SK-N-SH (cell line): Measurements from ENCODE around the gene YY1. TPM values are rescaled to one million over a fixed set of nuclear protein-coding genes. Genes with fewer than 3 reads are reported as not detected.

Experiments
- CTCF ChIA-PET: fragments of 300-600, 350-600 bp; formaldehyde crosslinking; extraction: SDS; loops from one replicate; lab custom pipeline; 2021; lab: Yijun Ruan, JAX
- POLR2A ChIA-PET: fragments of 350-600 bp; sonication (Branson Sonifier 250); formaldehyde crosslinking; extraction: SDS; loops from one replicate; lab custom pipeline; 2020; ENCODE audit warnings: antibody characterized with exemption, inconsistent platforms; lab: Yijun Ruan, JAX
- DNase-seq: peaks from one replicate; pipeline ENCODE4 v3.0.0; 2012
- H2AFZ ChIP-seq: fragments of 200-600 bp; sonication (generic); 2 replicates; pipeline ENCODE4 v1.8.1; 2016; ENCODE audit warnings: antibody characterized with exemption, mild to moderate bottlenecking, low read depth
- H3F3A ChIP-seq: fragments of 200-600 bp; sonication (generic); replicated peaks from 2 replicates; pipeline ENCODE3; 2016; ENCODE audit warnings: antibody characterized with exemption, mild to moderate bottlenecking; ENCODE audit not compliant: insufficient read depth
- H3K27ac ChIP-seq, 2 experiments: fragments of 200-500 bp in 1 of 2; fragments of 200-600 bp in 1 of 2; sonication (Bioruptor generic) in 1 of 2; sonication (generic), shearing (Covaris generic) in 1 of 2; 2 replicates each; pipeline versions ENCODE4 v1.5.1 to v1.6.1; 2014 to 2016; ENCODE audit warnings: low read depth in 2 of 2, inconsistent platforms in 1 of 2, low read length in 1 of 2, mild to moderate bottlenecking in 1 of 2, mixed read lengths in 1 of 2
- H3K27me3 ChIP-seq: fragments of 200-600 bp; sonication (generic), shearing (Covaris generic); 2 replicates; pipeline ENCODE4 v1.6.1; 2016; ENCODE audit warnings: mixed run types; ENCODE audit not compliant: insufficient read depth
- H3K36me3 ChIP-seq, 2 experiments: fragments of 200-500 bp in 1 of 2; fragments of 200-600 bp in 1 of 2; sonication (Bioruptor generic) in 1 of 2; sonication (generic) in 1 of 2; replicated peaks in 1 of 2; 2 replicates each; pipeline versions ENCODE3 to v1.5.1; 2014 to 2016; ENCODE audit warnings: low read length in 1 of 2, mild to moderate bottlenecking in 1 of 2; ENCODE audit not compliant: insufficient read depth in 2 of 2, control insufficient read depth in 1 of 2
- H3K4me1 ChIP-seq, 2 experiments: fragments of 200-500 bp in 1 of 2; fragments of 200-600 bp in 1 of 2; sonication (Bioruptor generic) in 1 of 2; sonication (generic), shearing (Covaris generic) in 1 of 2; 2 replicates each; pipeline versions ENCODE4 v1.5.1 to v1.6.1; 2014 to 2016; ENCODE audit warnings: low read depth in 1 of 2, low read length in 1 of 2, mixed run types in 1 of 2; ENCODE audit not compliant: insufficient read depth in 2 of 2, control insufficient read depth in 1 of 2
- H3K4me2 ChIP-seq: fragments of 200-600 bp; sonication (generic), shearing (Covaris generic); 2 replicates; pipeline ENCODE4 v1.6.1; 2017; ENCODE audit warnings: mixed run types
- H3K4me3 ChIP-seq, 2 experiments: fragments of 200-500 bp in 1 of 2; fragments of 200-600 bp in 1 of 2; sonication (Bioruptor generic) in 1 of 2; sonication (generic), shearing (Covaris generic) in 1 of 2; 2 replicates each; pipeline versions ENCODE4 v1.5.1 to v1.8.1; 2014 to 2016; ENCODE audit warnings: low read depth in 2 of 2, inconsistent platforms in 1 of 2, low read length in 1 of 2, mild to moderate bottlenecking in 1 of 2, mixed read lengths in 1 of 2, moderate library complexity in 1 of 2
- H3K79me2 ChIP-seq: fragments of 200-600 bp; sonication (generic); 2 replicates; pipeline ENCODE4 v1.8.1; 2017; ENCODE audit warnings: mild to moderate bottlenecking; ENCODE audit not compliant: insufficient read depth
- H3K9ac ChIP-seq: fragments of 200-600 bp; sonication (generic); 2 replicates; pipeline ENCODE4 v1.6.1; 2017; ENCODE audit warnings: mixed run types
- H3K9me2 ChIP-seq: fragments of 200-600 bp; sonication (generic); 2 replicates; pipeline ENCODE4 v1.6.1; 2017; ENCODE audit warnings: mixed run types
- H3K9me3 ChIP-seq: fragments of 200-600 bp; sonication (generic); 2 replicates; pipeline ENCODE4 v1.6.1; 2017; ENCODE audit warnings: mixed run types, mild to moderate bottlenecking, moderate library complexity
- H4K20me1 ChIP-seq: fragments of 200-600 bp; sonication (generic); 2 replicates; pipeline ENCODE4 v1.6.1; 2017; ENCODE audit warnings: mild to moderate bottlenecking, mixed run types; ENCODE audit not compliant: insufficient read depth
- TAF1 ChIP-seq: IDR thresholded peaks from 2 replicates; pipeline ENCODE4 v1.6.1; 2012; ENCODE audit warnings: low read depth, mild to moderate bottlenecking, low read length, moderate library complexity, borderline replicate concordance
- USF2 ChIP-seq: fragments of 150-350 bp; IDR thresholded peaks from 2 replicates; pipeline ENCODE4 v1.6.1; 2017; ENCODE audit warnings: antibody characterized with exemption, low read length, low read depth, borderline replicate concordance
- YY1 ChIP-seq: IDR thresholded peaks from 2 replicates; pipeline ENCODE4 v1.4.0; 2012; ENCODE audit warnings: low read depth, mild to moderate bottlenecking
- WGBS: methylation state at CpG from one replicate; pipeline ENCODE4 v1.1.6; 2017; ENCODE audit warnings: low lambda C conversion rate; 5-methylcytosine and 5-hydroxymethylcytosine counted together
- polyA plus RNA-seq, 3 experiments: library from polyadenylated mRNA; depleted of rRNA; stranded (reverse); fragments of >200 nt; gene quantifications; 2 replicates each; pipeline ENCODE4 v1.2.3, GENCODE V29; 2012
- small RNA-seq, 7 experiments: library from RNA; depleted of rRNA; stranded (forward); fragments of <200 nt; gene quantifications; one replicate each; pipeline ENCODE3, GENCODE V24; 2012
- TF ChIP-seq, protein P1 (sequence below): IDR thresholded peaks from 2 replicates; pipeline ENCODE4 v1.6.1; 2012; ENCODE audit warnings: mild to moderate bottlenecking, low read depth, low read length, moderate library complexity

The YY1 gene
- polyA plus RNA-seq, 1 of the 3 experiments (the other 2 are of a cell fraction) = 18.1 TPM

- no peaks in the 10 kb centered on the region for H3K79me2 ChIP-seq
- H3F3A ChIP-seq = no peaks in the 10 kb centered on the region
- no peaks in the 10 kb centered on the region; a peak in 1 of 4 replicates for H3K4me1 ChIP-seq
- H2AFZ ChIP-seq = no peak overlapping the region
- no peak overlapping the region for H3K4me2 ChIP-seq
- peaks cover 6 to 7% of the 10 kb centered on the region in 2 experiments for H3K36me3 ChIP-seq
- ChIA-PET CTCF (interaction anchor here (0.6 to 1.3 kb wide), 2 partner anchors 47 to 84 kb away, joined by 3 read pairs; no protein-coding TSS in a partner anchor), POLR2A (interaction anchor here (0.6 kb wide), 1 partner anchor 80 kb away, joined by 3 read pairs; no protein-coding TSS in a partner anchor)
- H3K9me2 ChIP-seq = no peaks in the 10 kb centered on the region
- H3K27ac ChIP-seq = no peak overlapping the region
- no peak for DNase-seq
- TF ChIP-seq, protein P1, sequence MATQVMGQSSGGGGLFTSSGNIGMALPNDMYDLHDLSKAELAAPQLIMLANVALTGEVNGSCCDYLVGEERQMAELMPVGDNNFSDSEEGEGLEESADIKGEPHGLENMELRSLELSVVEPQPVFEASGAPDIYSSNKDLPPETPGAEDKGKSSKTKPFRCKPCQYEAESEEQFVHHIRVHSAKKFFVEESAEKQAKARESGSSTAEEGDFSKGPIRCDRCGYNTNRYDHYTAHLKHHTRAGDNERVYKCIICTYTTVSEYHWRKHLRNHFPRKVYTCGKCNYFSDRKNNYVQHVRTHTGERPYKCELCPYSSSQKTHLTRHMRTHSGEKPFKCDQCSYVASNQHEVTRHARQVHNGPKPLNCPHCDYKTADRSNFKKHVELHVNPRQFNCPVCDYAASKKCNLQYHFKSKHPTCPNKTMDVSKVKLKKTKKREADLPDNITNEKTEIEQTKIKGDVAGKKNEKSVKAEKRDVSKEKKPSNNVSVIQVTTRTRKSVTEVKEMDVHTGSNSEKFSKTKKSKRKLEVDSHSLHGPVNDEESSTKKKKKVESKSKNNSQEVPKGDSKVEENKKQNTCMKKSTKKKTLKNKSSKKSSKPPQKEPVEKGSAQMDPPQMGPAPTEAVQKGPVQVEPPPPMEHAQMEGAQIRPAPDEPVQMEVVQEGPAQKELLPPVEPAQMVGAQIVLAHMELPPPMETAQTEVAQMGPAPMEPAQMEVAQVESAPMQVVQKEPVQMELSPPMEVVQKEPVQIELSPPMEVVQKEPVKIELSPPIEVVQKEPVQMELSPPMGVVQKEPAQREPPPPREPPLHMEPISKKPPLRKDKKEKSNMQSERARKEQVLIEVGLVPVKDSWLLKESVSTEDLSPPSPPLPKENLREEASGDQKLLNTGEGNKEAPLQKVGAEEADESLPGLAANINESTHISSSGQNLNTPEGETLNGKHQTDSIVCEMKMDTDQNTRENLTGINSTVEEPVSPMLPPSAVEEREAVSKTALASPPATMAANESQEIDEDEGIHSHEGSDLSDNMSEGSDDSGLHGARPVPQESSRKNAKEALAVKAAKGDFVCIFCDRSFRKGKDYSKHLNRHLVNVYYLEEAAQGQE = no peak
- H3K27me3 ChIP-seq = no peaks in the 10 kb centered on the region
- H3K9ac ChIP-seq = no peak overlapping the region
- 77% methylated on average over 4 of the region's 13 CpGs for WGBS
- no peaks in the 10 kb centered on the region for H4K20me1 ChIP-seq
- H3K9me3 ChIP-seq = no peaks in the 10 kb centered on the region
- H3K4me3 ChIP-seq = no peak overlapping the region
Measured at GRCh38 chr14:100330388-100330931, 91.5 kb downstream of the YY1 start.

- H3K9me2 ChIP-seq = no peaks in the 10 kb centered on the region
- WGBS = 90% methylated on average over 7 of the region's 11 CpGs
- H3K4me2 ChIP-seq = no peak overlapping the region
- H2AFZ ChIP-seq = no peak overlapping the region
- H3K27me3 ChIP-seq = no peaks in the 10 kb centered on the region
- H3K79me2 ChIP-seq = no peaks in the 10 kb centered on the region
- H3F3A ChIP-seq = no peaks in the 10 kb centered on the region
- H4K20me1 ChIP-seq = no peaks in the 10 kb centered on the region
- no peak overlapping the region for H3K27ac ChIP-seq
- DNase-seq = no peak
- H3K9ac ChIP-seq = no peak overlapping the region
- ChIA-PET POLR2A (no interaction called here), CTCF (interaction anchor here (1.1 kb wide), 1 partner anchor 13 kb away, joined by 3 read pairs; no protein-coding TSS in a partner anchor)
- no peaks in the 10 kb centered on the region for H3K9me3 ChIP-seq
- H3K4me1 ChIP-seq = no peaks in the 10 kb centered on the region; a peak in 1 of 4 replicates
- TF ChIP-seq TAF1 = no peak
- no peak for TF ChIP-seq YY1
- TF ChIP-seq USF2 = no peak
- no peak overlapping the region for H3K4me3 ChIP-seq
- H3K36me3 ChIP-seq = peaks cover 6 to 17% of the 10 kb centered on the region in 2 experiments
Measured at GRCh38 chr14:100332071-100332639, 93.2 kb downstream of the YY1 start.

Small RNAs within 50 kb of the gene (small RNA-seq; reads per million reads assigned to genes)
- gene MIR345 = 0.23 to 52.0 (median 33.1) reads per million in 7 experiments
- gene RN7SL523P = 0 reads per million in 7 experiments

Other genes with a start within 250 kb of the YY1 start
- 34.2 and 36.5 TPM in 2 replicates for gene EVL, start 173.7 kb upstream of the YY1 start, polyA plus RNA-seq (2012; rRNA removed)
- gene DEGS2, start 79.5 kb upstream of the YY1 start, polyA plus RNA-seq (2012; rRNA removed) = 0.02 TPM in 2 replicates
- 66.9 and 84.6 TPM in 2 replicates for gene SLC25A29, start 67.3 kb downstream of the YY1 start, polyA plus RNA-seq (2012; rRNA removed)
- not detected in 2 replicates for gene SLC25A47, start 84.2 kb downstream of the YY1 start, polyA plus RNA-seq (2012; rRNA removed)
- 26.8 and 33.3 TPM in 2 replicates for gene WDR25, start 137.3 kb downstream of the YY1 start, polyA plus RNA-seq (2012; rRNA removed)